NCI-H2196 treated with DMSO at 0.1 percent for 48 hours (cell line): Measurements from ENCODE around the gene ADARB1.

Experiments
- DNase-seq: peaks from one replicate; lab custom pipeline; 2025; ENCODE audit not compliant: unreplicated experiment; lab: John Stamatoyannopoulos, UW

The ADARB1 gene

GRCh38 chr21:45037986-45038385, 36.4 kb upstream of the ADARB1 start:
- no peak for DNase-seq

GRCh38 chr21:45039317-45040156, 34.8 kb upstream of the ADARB1 start:
- no peak for DNase-seq

GRCh38 chr21:45040157-45040711, 34.1 kb upstream of the ADARB1 start:
- no peak for DNase-seq

- DNase-seq, result no peak
These were observed 33.6 kb upstream of the ADARB1 start for GRCh38 chr21:45040739-45041138.

- DNase-seq, result no peak
These were observed 33.0 kb upstream of the ADARB1 start for GRCh38 chr21:45041351-45041805.

- no peak for DNase-seq
These were observed 32.3 kb upstream of the ADARB1 start for GRCh38 chr21:45041984-45042663.

- no peak for DNase-seq
These were observed 31.7 kb upstream of the ADARB1 start for GRCh38 chr21:45042664-45043161.

- no peak for DNase-seq
These were observed 30.8 kb upstream of the ADARB1 start for GRCh38 chr21:45043541-45044020.

GRCh38 chr21:45045481-45045880, 28.9 kb upstream of the ADARB1 start:
- DNase-seq, result no peak

- no peak for DNase-seq
These were observed 27.1 kb upstream of the ADARB1 start for GRCh38 chr21:45047257-45047656.

- no peak for DNase-seq
These were observed 26.2 kb upstream of the ADARB1 start for GRCh38 chr21:45048026-45048698.

- no peak for DNase-seq
These were observed 25.4 kb upstream of the ADARB1 start for GRCh38 chr21:45048968-45049367.

- DNase-seq, result no peak
These were observed 24.6 kb upstream of the ADARB1 start for GRCh38 chr21:45049714-45050344.

- no peak for DNase-seq
These were observed 24.0 kb upstream of the ADARB1 start for GRCh38 chr21:45050345-45050796.

GRCh38 chr21:45050797-45051489, 23.4 kb upstream of the ADARB1 start:
- no peak for DNase-seq

- no peak for DNase-seq
These were observed 22.6 kb upstream of the ADARB1 start for GRCh38 chr21:45051580-45052434.

- no peak for DNase-seq
These were observed 21.4 kb upstream of the ADARB1 start for GRCh38 chr21:45052960-45053359.

GRCh38 chr21:45053561-45054226, 20.7 kb upstream of the ADARB1 start:
- no peak for DNase-seq
